Activated CD8-positive, alpha-beta memory T cell treated with anti-CD3 and anti-CD28 coated beads for 1 hour (primary cell): ENCODE data around the gene ZNF865.

ENCODE experiments used
- DNase-seq, 2 donors: peaks; one replicate each; pipeline ENCODE4 v3.0.0-alpha.2; 2020; ENCODE audit warnings: low read depth in 1 of 2; ENCODE audit errors: extremely low read depth in 1 of 2

ZNF865 gene

GRCh38 chr19:55586976-55587668 is 18.3 kb upstream of the ZNF865 start:
- peak; percentile 76 to 83 for DNase-seq

GRCh38 chr19:55588738-55589137 is 16.7 kb upstream of the ZNF865 start:
- DNase-seq: no peak

- no peak for DNase-seq
Measured at GRCh38 chr19:55590109-55590508, 15.3 kb upstream of the ZNF865 start.

GRCh38 chr19:55590617-55591016 is 14.8 kb upstream of the ZNF865 start:
- no peak for DNase-seq

GRCh38 chr19:55591555-55591954 is 13.9 kb upstream of the ZNF865 start:
- no peak for DNase-seq

- DNase-seq: no peak
Measured at GRCh38 chr19:55592391-55593090, 12.9 kb upstream of the ZNF865 start.

- no peak for DNase-seq
Measured at GRCh38 chr19:55593096-55593772, 12.2 kb upstream of the ZNF865 start.

- no peak for DNase-seq
Measured at GRCh38 chr19:55594996-55595545, 10.4 kb upstream of the ZNF865 start.

- DNase-seq: no peak
Measured at GRCh38 chr19:55596304-55596703, 9.1 kb upstream of the ZNF865 start.

- no peak for DNase-seq
Measured at GRCh38 chr19:55597501-55597921, 7.9 kb upstream of the ZNF865 start.

GRCh38 chr19:55598034-55598433 is 7.4 kb upstream of the ZNF865 start:
- no peak for DNase-seq

GRCh38 chr19:55598719-55599467 is 6.6 kb upstream of the ZNF865 start:
- peak; percentile 83 to 84 for DNase-seq

- peak; percentile 90 for DNase-seq
Measured at GRCh38 chr19:55599468-55599841, 6.0 kb upstream of the ZNF865 start, which contains the start of gene FIZ1. FIZ1 (minus strand) TSS chr19:55599517; CDS start chr19:55597865, 1,652 bp downstream.

GRCh38 chr19:55599842-55600661 is 5.4 kb upstream of the ZNF865 start, which contains the start of gene ZNF524:
ZNF524 (plus strand) TSS chr19:55600288; CDS start chr19:55602113, 1,825 bp downstream.
- peak; percentile 60 to 72 for DNase-seq

- no peak for DNase-seq
Measured at GRCh38 chr19:55600662-55601028, 4.8 kb upstream of the ZNF865 start.

- DNase-seq: no peak
Measured at GRCh38 chr19:55601084-55601483, 4.4 kb upstream of the ZNF865 start.

- no peak for DNase-seq
Measured at GRCh38 chr19:55602104-55603001, 3.1 kb upstream of the ZNF865 start.

GRCh38 chr19:55603115-55603514 is 2.3 kb upstream of the ZNF865 start:
- no peak for DNase-seq
